GM21367 (cell line): ENCODE results near the gene PLEKHM3.
A peak's percentile ranks its signal among the peaks of the same experiment; 100 is the strongest.

ENCODE experiments used
- ATAC-seq: cut with Tn5 transposase; IDR thresholded peaks from one replicate; pipeline ENCODE4 v1.9.1; 2021; ENCODE audit not compliant: unreplicated experiment

PLEKHM3 gene

GRCh38 chr2:208025037-208025813, at the start of gene PLEKHM3:
Gene PLEKHM3 (minus strand): TSS chr2:208025527. CDS start chr2:208001639, 23,888 bp downstream.
- ATAC-seq = peak; percentile 98

GRCh38 chr2:208074610-208075356, 49.5 kb upstream of the PLEKHM3 start:
- ATAC-seq = no peak

GRCh38 chr2:208072250-208072892, 47.0 kb upstream of the PLEKHM3 start:
- peak; percentile 83 for ATAC-seq

- ATAC-seq = no peak
These were observed 43.9 kb upstream of the PLEKHM3 start for GRCh38 chr2:208069186-208069585.

- no peak for ATAC-seq
These were observed 40.7 kb upstream of the PLEKHM3 start for GRCh38 chr2:208066016-208066415.

GRCh38 chr2:208065476-208065875, 40.1 kb upstream of the PLEKHM3 start:
- ATAC-seq = no peak

- ATAC-seq = no peak
These were observed 39.1 kb upstream of the PLEKHM3 start for GRCh38 chr2:208064220-208064961.

GRCh38 chr2:208062961-208063360, 37.6 kb upstream of the PLEKHM3 start:
- ATAC-seq = no peak

- ATAC-seq = no peak
These were observed 36.8 kb upstream of the PLEKHM3 start for GRCh38 chr2:208062113-208062512.

GRCh38 chr2:208057108-208057507, 31.8 kb upstream of the PLEKHM3 start:
- ATAC-seq = no peak

- no peak for ATAC-seq
These were observed 24.1 kb upstream of the PLEKHM3 start for GRCh38 chr2:208049441-208049840.

GRCh38 chr2:208049006-208049405, 23.7 kb upstream of the PLEKHM3 start:
- no peak for ATAC-seq

GRCh38 chr2:208047840-208048239, 22.5 kb upstream of the PLEKHM3 start:
- no peak for ATAC-seq

GRCh38 chr2:208046686-208047085, 21.4 kb upstream of the PLEKHM3 start:
- no peak for ATAC-seq

- no peak for ATAC-seq
These were observed 17.1 kb upstream of the PLEKHM3 start for GRCh38 chr2:208042450-208042849.

GRCh38 chr2:208042041-208042440, 16.7 kb upstream of the PLEKHM3 start:
- ATAC-seq = no peak

- peak; percentile 87 for ATAC-seq
These were observed 15.2 kb upstream of the PLEKHM3 start for GRCh38 chr2:208040199-208041171.

GRCh38 chr2:208039376-208040110, 14.2 kb upstream of the PLEKHM3 start:
- ATAC-seq = no peak
